GM10266 (cell line): ENCODE results near the gene SYNJ2.
"Not testable (repeated sequence)": the region's sequence is repeated elsewhere in the genome, so short reads cannot be mapped to it uniquely, and the experiment has no call there.

Source experiments
- DNase-seq: peaks from one replicate; pipeline ENCODE4 v3.0.0; 2012; ENCODE audit errors: extremely low spot score
- TF ChIP-seq, protein P1 (sequence below): IDR thresholded peaks from 2 replicates; pipeline ENCODE4 v1.5.1; 2012; ENCODE audit warnings: mild to moderate bottlenecking, low read depth; ENCODE audit not compliant: control insufficient read depth, insufficient read depth; ENCODE audit errors: missing control alignments

Gene SYNJ2

DNA sequence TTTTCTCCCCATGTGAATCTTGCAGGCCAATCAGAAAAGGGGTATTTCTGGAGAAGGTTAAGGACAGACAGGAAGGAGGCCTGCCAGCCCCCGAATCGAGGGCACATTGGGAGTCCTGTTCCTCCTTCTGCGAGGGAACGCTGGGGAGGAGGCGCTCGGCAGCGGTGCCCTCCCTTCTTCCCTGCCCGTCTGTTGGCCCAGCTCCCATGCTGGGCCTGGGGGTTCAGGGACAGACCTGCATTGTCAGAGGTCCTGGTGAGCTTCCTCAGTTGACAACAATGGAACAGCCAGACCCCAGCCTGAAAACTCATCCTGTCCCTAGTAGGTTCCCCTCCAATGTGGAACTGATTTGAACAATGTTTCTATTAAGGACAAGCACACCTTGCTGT lies 15.1 kb upstream of the SYNJ2 start:
- TF ChIP-seq, protein P1, sequence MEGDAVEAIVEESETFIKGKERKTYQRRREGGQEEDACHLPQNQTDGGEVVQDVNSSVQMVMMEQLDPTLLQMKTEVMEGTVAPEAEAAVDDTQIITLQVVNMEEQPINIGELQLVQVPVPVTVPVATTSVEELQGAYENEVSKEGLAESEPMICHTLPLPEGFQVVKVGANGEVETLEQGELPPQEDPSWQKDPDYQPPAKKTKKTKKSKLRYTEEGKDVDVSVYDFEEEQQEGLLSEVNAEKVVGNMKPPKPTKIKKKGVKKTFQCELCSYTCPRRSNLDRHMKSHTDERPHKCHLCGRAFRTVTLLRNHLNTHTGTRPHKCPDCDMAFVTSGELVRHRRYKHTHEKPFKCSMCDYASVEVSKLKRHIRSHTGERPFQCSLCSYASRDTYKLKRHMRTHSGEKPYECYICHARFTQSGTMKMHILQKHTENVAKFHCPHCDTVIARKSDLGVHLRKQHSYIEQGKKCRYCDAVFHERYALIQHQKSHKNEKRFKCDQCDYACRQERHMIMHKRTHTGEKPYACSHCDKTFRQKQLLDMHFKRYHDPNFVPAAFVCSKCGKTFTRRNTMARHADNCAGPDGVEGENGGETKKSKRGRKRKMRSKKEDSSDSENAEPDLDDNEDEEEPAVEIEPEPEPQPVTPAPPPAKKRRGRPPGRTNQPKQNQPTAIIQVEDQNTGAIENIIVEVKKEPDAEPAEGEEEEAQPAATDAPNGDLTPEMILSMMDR: no peak
- no peak for DNase-seq

- TF ChIP-seq, protein P1: no peak
- no peak for DNase-seq
These were observed 14.6 kb upstream of the SYNJ2 start for GRCh38 chr6:157967020-157967419.

DNA sequence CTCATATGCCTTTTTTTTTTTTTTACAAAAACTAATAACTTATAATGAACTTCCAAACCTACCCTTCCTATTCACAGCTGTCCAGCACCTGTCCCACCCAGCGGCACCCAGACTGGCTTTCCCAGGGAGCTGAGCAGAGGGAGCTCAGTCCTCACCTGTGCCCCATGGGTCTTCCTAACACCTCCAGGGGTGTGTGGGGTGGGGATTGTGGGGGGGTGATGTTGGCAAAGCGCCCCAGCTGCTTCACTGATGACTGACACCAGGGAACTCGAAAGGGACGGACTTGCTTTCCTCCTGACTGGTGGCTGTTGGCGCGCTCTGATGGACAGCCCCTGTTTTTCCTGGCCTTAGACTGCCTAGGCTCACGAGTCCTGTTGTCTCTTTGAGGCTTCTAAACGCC lies 14.2 kb upstream of the SYNJ2 start:
- no peak for DNase-seq
- TF ChIP-seq, protein P1: no peak

- DNase-seq: not testable (repeated sequence)
These were observed 9.5 kb upstream of the SYNJ2 start for GRCh38 chr6:157972177-157972576.

- DNase-seq: no peak
- TF ChIP-seq, protein P1: no peak
These were observed 7.2 kb upstream of the SYNJ2 start for GRCh38 chr6:157974341-157974894.

GRCh38 chr6:157974967-157975366 lies 6.7 kb upstream of the SYNJ2 start:
- TF ChIP-seq, protein P1: no peak

GRCh38 chr6:157975456-157975855 lies 6.2 kb upstream of the SYNJ2 start:
- DNase-seq: no peak
- TF ChIP-seq, protein P1: no peak

More at GRCh38 chr6:157974967-157975366, 6.7 kb upstream of the SYNJ2 start:
- DNase-seq: no peak
